GM23338 (cell line): ENCODE results near the gene PSMD5. TPM values are rescaled to one million over a fixed set of nuclear protein-coding genes. Genes with fewer than 3 reads are reported as not detected.

ENCODE experiments used
- ATAC-seq: fragments of 200-7000 bp; cut with Tn5 transposase; 3 replicates; pipeline ENCODE4 v1.9.1; 2020
- DNase-seq: peaks from one replicate; pipeline ENCODE4 v3.0.0-alpha.2; 2015; ENCODE audit warnings: low spot score
- H2AFZ ChIP-seq: fragments of 200-600 bp; sonication (generic); 2 replicates; pipeline ENCODE4 v1.8.0; 2016; ENCODE audit warnings: antibody characterized with exemption, mild to moderate bottlenecking, moderate library complexity
- H3F3A ChIP-seq: fragments of 200-600 bp; sonication (generic); replicated peaks from 2 replicates; pipeline ENCODE4 v1.8.0; 2017; ENCODE audit warnings: antibody characterized with exemption, mixed run types, low read depth
- H3K27ac ChIP-seq: fragments of 200-600 bp; sonication (generic); 2 replicates; pipeline ENCODE4 v1.6.1; 2016; ENCODE audit warnings: low read depth
- H3K27me3 ChIP-seq: fragments of 200-600 bp; sonication (generic); 2 replicates; pipeline ENCODE4 v1.8.0; 2016; ENCODE audit warnings: mild to moderate bottlenecking, mixed run types, moderate library complexity; ENCODE audit not compliant: insufficient read depth
- H3K36me3 ChIP-seq: fragments of 200-600 bp; sonication (generic); 2 replicates; pipeline ENCODE4 v1.8.0; 2016; ENCODE audit warnings: mild to moderate bottlenecking; ENCODE audit not compliant: insufficient read depth
- H3K4me1 ChIP-seq: fragments of 200-600 bp; sonication (generic); 2 replicates; pipeline ENCODE4 v1.8.0; 2016; ENCODE audit warnings: mild to moderate bottlenecking, moderate library complexity; ENCODE audit not compliant: insufficient read depth
- H3K4me2 ChIP-seq: fragments of 200-600 bp; sonication (generic); 2 replicates; pipeline ENCODE4 v1.7.1; 2017; ENCODE audit warnings: mixed run types
- H3K4me3 ChIP-seq: fragments of 200-600 bp; sonication (generic); 2 replicates; pipeline ENCODE4 v1.6.1; 2016; ENCODE audit warnings: mixed run types
- H3K79me2 ChIP-seq: fragments of 200-600 bp; sonication (generic); replicated peaks from 2 replicates; pipeline ENCODE4 v1.8.0; 2017; ENCODE audit warnings: mild to moderate bottlenecking; ENCODE audit not compliant: insufficient read depth
- H3K9me2 ChIP-seq: fragments of 200-600 bp; sonication (generic); 2 replicates; pipeline ENCODE4 v1.8.0; 2017; ENCODE audit not compliant: insufficient read depth
- H4K20me1 ChIP-seq: fragments of 200-600 bp; sonication (generic); replicated peaks from 2 replicates; pipeline ENCODE4 v1.8.0; 2017; ENCODE audit warnings: mild to moderate bottlenecking; ENCODE audit not compliant: insufficient read depth
- H3K27ac Mint-ChIP-seq: 2 replicates; pipeline ENCODE4 v1.8.0; 2020; ENCODE audit warnings: inconsistent platforms, mild to moderate bottlenecking, moderate library complexity, mixed read lengths
- H3K27me3 Mint-ChIP-seq: 3 replicates; pipeline ENCODE4 v1.8.0; 2022; ENCODE audit warnings: low read depth, mild to moderate bottlenecking, moderate library complexity, mixed read lengths, inconsistent platforms; ENCODE audit not compliant: insufficient read depth, poor library complexity
- H3K36me3 Mint-ChIP-seq: 3 replicates; pipeline ENCODE4 v1.8.0; 2021; ENCODE audit warnings: low read depth, mild to moderate bottlenecking, inconsistent platforms, moderate library complexity, mixed read lengths
- H3K4me1 Mint-ChIP-seq: 3 replicates; pipeline ENCODE4 v1.8.0; 2020; ENCODE audit warnings: mild to moderate bottlenecking, inconsistent platforms, mixed read lengths
- H3K4me3 Mint-ChIP-seq: 3 replicates; pipeline ENCODE4 v1.8.0; 2021; ENCODE audit warnings: moderate library complexity, mild to moderate bottlenecking, inconsistent platforms, mixed read lengths
- H3K9me3 Mint-ChIP-seq: 3 replicates; pipeline ENCODE4 v1.8.0; 2020; ENCODE audit warnings: moderate library complexity, mild to moderate bottlenecking, inconsistent platforms, mixed read lengths
- CREB1 ChIP-seq: fragments of 250-450 bp; sonication (Bioruptor Pico); IDR thresholded peaks from 2 replicates; pipeline ENCODE4 v1.5.0; 2020; ENCODE audit warnings: low read depth, mild to moderate bottlenecking, moderate library complexity
- EZH2 ChIP-seq: fragments of 200-600 bp; sonication (generic); IDR thresholded peaks from one replicate; pipeline ENCODE4 v1.8.0; 2017; ENCODE audit warnings: antibody characterized with exemption, mild to moderate bottlenecking, low read depth; ENCODE audit not compliant: unreplicated experiment
- EZH2phosphoT487 ChIP-seq: fragments of 200-600 bp; sonication (generic); IDR thresholded peaks from one replicate; pipeline ENCODE4 v1.8.1; 2018; ENCODE audit warnings: antibody characterized with exemption; ENCODE audit not compliant: unreplicated experiment
- JUNB ChIP-seq: IDR thresholded peaks from one replicate; pipeline ENCODE4 v1.6.1; 2016; ENCODE audit warnings: antibody characterized with exemption; ENCODE audit not compliant: unreplicated experiment
- NANOG ChIP-seq: IDR thresholded peaks from 2 replicates; pipeline ENCODE4 v1.6.1; 2016; ENCODE audit warnings: antibody characterized with exemption, borderline replicate concordance
- POLR2AphosphoS5 ChIP-seq: IDR thresholded peaks from 2 replicates; pipeline ENCODE4 v1.6.1; 2016; ENCODE audit warnings: antibody characterized with exemption, low read depth
- REST ChIP-seq: IDR thresholded peaks from one replicate; pipeline ENCODE4 v1.6.1; 2018; ENCODE audit warnings: antibody characterized with exemption; ENCODE audit not compliant: unreplicated experiment
- STAT1 ChIP-seq: IDR thresholded peaks from one replicate; pipeline ENCODE4 v1.6.1; 2016; ENCODE audit warnings: antibody characterized with exemption; ENCODE audit not compliant: unreplicated experiment
- ZNF114 ChIP-seq: fragments of 250-450 bp; sonication (Bioruptor Pico); IDR thresholded peaks from 2 replicates; pipeline ENCODE4 v1.5.0; 2020; ENCODE audit warnings: mild to moderate bottlenecking, moderate library complexity
- ZNF331 ChIP-seq: fragments of 250-450 bp; sonication (Bioruptor Pico); IDR thresholded peaks from 2 replicates; pipeline ENCODE4 v1.5.0; 2020; ENCODE audit warnings: low read depth, mild to moderate bottlenecking, moderate library complexity
- ZNF462 ChIP-seq: fragments of 250-450 bp; sonication (Bioruptor Pico); IDR thresholded peaks from 2 replicates; pipeline ENCODE4 v1.5.0; 2020; ENCODE audit warnings: mild to moderate bottlenecking, moderate library complexity
- polyA plus RNA-seq: library from polyadenylated mRNA; unstranded; fragments of >200 nt; fragmentation: Nextera tagmentation; extraction: Ambion mirVana; gene quantifications from 2 replicates; pipeline ENCODE4 v1.2.1, GENCODE V29; 2016
- total RNA-seq: library from RNA; depleted of rRNA; stranded (reverse); fragments of >200 nt; shearing (Covaris generic); gene quantifications from 2 replicates; pipeline ENCODE4 v1.2.3, GENCODE V29; 2014
- TF ChIP-seq, protein P1 (sequence below), 2 experiments: fragments of 200-600 bp in 1 of 2; sonication (generic) in 1 of 2; conservative IDR thresholded peaks; 2 replicates each; pipeline versions ENCODE4 v1.5.1 to v1.6.1; 2016 to 2017; ENCODE audit warnings: antibody characterized with exemption in 2 of 2, low read depth in 2 of 2, mild to moderate bottlenecking in 2 of 2, moderate library complexity in 1 of 2
- TF ChIP-seq, protein P2 (sequence below): IDR thresholded peaks from 2 replicates; pipeline ENCODE4 v1.6.1; 2016; ENCODE audit warnings: antibody characterized with exemption

Gene PSMD5
- total and polyA plus RNA-seq, 2 experiments from 2014 or later: 23.9 to 40.5 TPM

GRCh38 chr9:120830151-120830550 lies 12.6 kb downstream of the PSMD5 start:
- H3K27ac Mint-ChIP-seq: no peak overlapping the region
- H3K36me3 ChIP-seq: peaks cover 45% of the 10 kb centered on the region
- H3F3A ChIP-seq: no peaks in the 10 kb centered on the region; the same call in 1 of the 2 replicates
- no peak overlapping the region for H2AFZ ChIP-seq
- H3K4me3 Mint-ChIP-seq: no peak overlapping the region
- peaks cover 9% of the 10 kb centered on the region; the same call in 2 of the 3 replicates for H3K4me1 Mint-ChIP-seq
- H3K27ac ChIP-seq: no peak overlapping the region
- no peaks in the 10 kb centered on the region for H3K27me3 ChIP-seq
- H4K20me1 ChIP-seq: peaks cover 15% of the 10 kb centered on the region; the same call in 1 of the 2 replicates
- no peaks in the 10 kb centered on the region for H3K9me3 Mint-ChIP-seq
- DNase-seq (no peak), ATAC-seq (no peak)
- H3K79me2 ChIP-seq: peaks cover 9% of the 10 kb centered on the region
- H3K4me3 ChIP-seq: no peak overlapping the region
- no peaks in the 10 kb centered on the region for H3K9me2 ChIP-seq
- no peaks in the 10 kb centered on the region for H3K27me3 Mint-ChIP-seq
- peaks cover 65% of the 10 kb centered on the region for H3K36me3 Mint-ChIP-seq
- peaks cover 6% of the 10 kb centered on the region; the same call in 1 of the 2 replicates for H3K4me1 ChIP-seq
- no peak overlapping the region for H3K4me2 ChIP-seq
- TF ChIP-seq ZNF114 (CRISPR knock-in tag) (no peak), EZH2phosphoT487 (no peak), STAT1 (no peak), POLR2AphosphoS5 (no peak), REST (no peak), NANOG (no peak), CREB1 (CRISPR knock-in tag) (no peak), ZNF331 (no peak), JUNB (no peak), EZH2 (no peak), ZNF462 (no peak)
- TF ChIP-seq, protein P1, sequence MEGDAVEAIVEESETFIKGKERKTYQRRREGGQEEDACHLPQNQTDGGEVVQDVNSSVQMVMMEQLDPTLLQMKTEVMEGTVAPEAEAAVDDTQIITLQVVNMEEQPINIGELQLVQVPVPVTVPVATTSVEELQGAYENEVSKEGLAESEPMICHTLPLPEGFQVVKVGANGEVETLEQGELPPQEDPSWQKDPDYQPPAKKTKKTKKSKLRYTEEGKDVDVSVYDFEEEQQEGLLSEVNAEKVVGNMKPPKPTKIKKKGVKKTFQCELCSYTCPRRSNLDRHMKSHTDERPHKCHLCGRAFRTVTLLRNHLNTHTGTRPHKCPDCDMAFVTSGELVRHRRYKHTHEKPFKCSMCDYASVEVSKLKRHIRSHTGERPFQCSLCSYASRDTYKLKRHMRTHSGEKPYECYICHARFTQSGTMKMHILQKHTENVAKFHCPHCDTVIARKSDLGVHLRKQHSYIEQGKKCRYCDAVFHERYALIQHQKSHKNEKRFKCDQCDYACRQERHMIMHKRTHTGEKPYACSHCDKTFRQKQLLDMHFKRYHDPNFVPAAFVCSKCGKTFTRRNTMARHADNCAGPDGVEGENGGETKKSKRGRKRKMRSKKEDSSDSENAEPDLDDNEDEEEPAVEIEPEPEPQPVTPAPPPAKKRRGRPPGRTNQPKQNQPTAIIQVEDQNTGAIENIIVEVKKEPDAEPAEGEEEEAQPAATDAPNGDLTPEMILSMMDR (conservative IDR thresholded peaks at IDR 0.05; ENCODE audit: low read depth in 2 of 2): no peak
- TF ChIP-seq, protein P2, sequence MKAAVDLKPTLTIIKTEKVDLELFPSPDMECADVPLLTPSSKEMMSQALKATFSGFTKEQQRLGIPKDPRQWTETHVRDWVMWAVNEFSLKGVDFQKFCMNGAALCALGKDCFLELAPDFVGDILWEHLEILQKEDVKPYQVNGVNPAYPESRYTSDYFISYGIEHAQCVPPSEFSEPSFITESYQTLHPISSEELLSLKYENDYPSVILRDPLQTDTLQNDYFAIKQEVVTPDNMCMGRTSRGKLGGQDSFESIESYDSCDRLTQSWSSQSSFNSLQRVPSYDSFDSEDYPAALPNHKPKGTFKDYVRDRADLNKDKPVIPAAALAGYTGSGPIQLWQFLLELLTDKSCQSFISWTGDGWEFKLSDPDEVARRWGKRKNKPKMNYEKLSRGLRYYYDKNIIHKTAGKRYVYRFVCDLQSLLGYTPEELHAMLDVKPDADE: no peak
